Esophagus squamous epithelium (tissue), 4 donors: ENCODE results near the gene GRAMD1C.

Source experiments
- CTCF ChIP-seq, 6 experiments: fragments of 450-650 bp in 4 of 6; fragments of 200-600 bp in 2 of 6; sonication (generic) in 2 of 6; IDR thresholded peaks; one replicate each; pipeline ENCODE4 v1.5.1; 2016 to 2019; ENCODE audit warnings: antibody characterized with exemption in 6 of 6, mild to moderate bottlenecking in 4 of 6, moderate library complexity in 4 of 6
- POLR2A ChIP-seq, 4 donors: fragments of 450-650 bp; IDR thresholded peaks; one replicate each; pipeline ENCODE4 v1.6.1; 2017; ENCODE audit warnings: antibody characterized with exemption in 4 of 4, mild to moderate bottlenecking in 4 of 4, moderate library complexity in 3 of 4

GRCh38 chr3:113954091-113954685 is 115.6 kb downstream of the GRAMD1C start:
- TF ChIP-seq CTCF (IDR thresholded peaks at IDR 0.05), result no peak
- no peak for TF ChIP-seq POLR2A (IDR thresholded peaks at IDR 0.05)
